DOHH2 (cell line): ENCODE measurements around the gene ZIC4.

Experiments used
- H3F3A ChIP-seq: fragments of 200-600 bp; sonication (generic), shearing (Covaris generic); 2 replicates; pipeline ENCODE4 v1.6.0; 2016; ENCODE audit warnings: antibody characterized with exemption, mild to moderate bottlenecking; ENCODE audit not compliant: control insufficient read depth, insufficient read depth
- H3K27ac ChIP-seq: fragments of 200-600 bp; sonication (generic); 2 replicates; pipeline ENCODE4 v1.5.1; 2014; ENCODE audit warnings: low read depth, mild to moderate bottlenecking, low read length, moderate library complexity
- H3K27me3 ChIP-seq: fragments of 200-600 bp; sonication (generic); 2 replicates; pipeline ENCODE4 v1.6.1; 2014; ENCODE audit warnings: mild to moderate bottlenecking, low read length, mixed read lengths; ENCODE audit not compliant: control insufficient read depth
- H3K36me3 ChIP-seq: fragments of 200-600 bp; sonication (generic); 2 replicates; pipeline ENCODE4 v1.6.1; 2014; ENCODE audit warnings: mild to moderate bottlenecking, low read length, moderate library complexity, mixed read lengths; ENCODE audit not compliant: control insufficient read depth
- H3K4me1 ChIP-seq: fragments of 200-600 bp; sonication (generic); 2 replicates; pipeline ENCODE4 v1.6.1; 2014; ENCODE audit warnings: mild to moderate bottlenecking, low read length, mixed read lengths; ENCODE audit not compliant: control insufficient read depth
- H3K4me2 ChIP-seq: fragments of 200-600 bp; sonication (generic); 2 replicates; pipeline ENCODE4 v1.6.0; 2014; ENCODE audit warnings: mild to moderate bottlenecking, low read length, moderate library complexity
- H3K4me3 ChIP-seq: fragments of 200-600 bp; sonication (generic); 2 replicates; pipeline ENCODE4 v1.5.1; 2014; ENCODE audit warnings: mild to moderate bottlenecking, low read length, mixed read lengths
- H3K79me2 ChIP-seq: fragments of 200-600 bp; sonication (generic); 2 replicates; pipeline ENCODE4 v1.6.1; 2014; ENCODE audit warnings: mild to moderate bottlenecking, low read length, mixed read lengths; ENCODE audit not compliant: control insufficient read depth
- H3K9me2 ChIP-seq: fragments of 200-600 bp; sonication (generic); replicated peaks from 2 replicates; pipeline ENCODE4 v1.6.1; 2014; ENCODE audit warnings: mild to moderate bottlenecking, low read length, mixed read lengths; ENCODE audit not compliant: control insufficient read depth
- H3K9me3 ChIP-seq: fragments of 200-600 bp; sonication (generic); 2 replicates; pipeline ENCODE4 v1.6.1; 2014; ENCODE audit warnings: antibody characterized with exemption, low read length, mixed read lengths; ENCODE audit not compliant: control insufficient read depth, insufficient read depth
- H4K20me1 ChIP-seq: fragments of 200-600 bp; sonication (generic); 2 replicates; pipeline ENCODE4 v1.6.0; 2014; ENCODE audit warnings: low read depth, mild to moderate bottlenecking, antibody characterized with exemption, low read length, moderate library complexity; ENCODE audit not compliant: control insufficient read depth, insufficient read depth
- EZH2phosphoT487 ChIP-seq: fragments of 200-600 bp; sonication (generic); IDR thresholded peaks from 2 replicates; pipeline ENCODE4 v1.6.1; 2017; ENCODE audit warnings: borderline replicate concordance, mild to moderate bottlenecking, antibody characterized with exemption, low read length, moderate library complexity, mixed read lengths
- TF ChIP-seq, protein P1 (sequence below): fragments of 200-600 bp; sonication (generic); IDR thresholded peaks from one replicate; pipeline ENCODE4 v1.5.1; 2014; ENCODE audit warnings: antibody characterized with exemption, mild to moderate bottlenecking, low read depth, low read length; ENCODE audit not compliant: poor library complexity, severe bottlenecking

Gene ZIC4

GRCh38 chr3:147395899-147396711 lies 10.2 kb downstream of the ZIC4 start:
- no peak for TF ChIP-seq EZH2phosphoT487
- TF ChIP-seq, protein P1, sequence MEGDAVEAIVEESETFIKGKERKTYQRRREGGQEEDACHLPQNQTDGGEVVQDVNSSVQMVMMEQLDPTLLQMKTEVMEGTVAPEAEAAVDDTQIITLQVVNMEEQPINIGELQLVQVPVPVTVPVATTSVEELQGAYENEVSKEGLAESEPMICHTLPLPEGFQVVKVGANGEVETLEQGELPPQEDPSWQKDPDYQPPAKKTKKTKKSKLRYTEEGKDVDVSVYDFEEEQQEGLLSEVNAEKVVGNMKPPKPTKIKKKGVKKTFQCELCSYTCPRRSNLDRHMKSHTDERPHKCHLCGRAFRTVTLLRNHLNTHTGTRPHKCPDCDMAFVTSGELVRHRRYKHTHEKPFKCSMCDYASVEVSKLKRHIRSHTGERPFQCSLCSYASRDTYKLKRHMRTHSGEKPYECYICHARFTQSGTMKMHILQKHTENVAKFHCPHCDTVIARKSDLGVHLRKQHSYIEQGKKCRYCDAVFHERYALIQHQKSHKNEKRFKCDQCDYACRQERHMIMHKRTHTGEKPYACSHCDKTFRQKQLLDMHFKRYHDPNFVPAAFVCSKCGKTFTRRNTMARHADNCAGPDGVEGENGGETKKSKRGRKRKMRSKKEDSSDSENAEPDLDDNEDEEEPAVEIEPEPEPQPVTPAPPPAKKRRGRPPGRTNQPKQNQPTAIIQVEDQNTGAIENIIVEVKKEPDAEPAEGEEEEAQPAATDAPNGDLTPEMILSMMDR: no peak
- Histone ChIP-seq H3K4me1 (no peaks in the 10 kb centered on the region), H3K9me3 (peaks cover 11% of the 10 kb centered on the region), H3K27me3 (no peaks in the 10 kb centered on the region), H3K4me3 (no peak overlapping the region), H3K4me2 (no peak overlapping the region), H3F3A (no peaks in the 10 kb centered on the region), H3K27ac (no peak overlapping the region), H4K20me1 (no peaks in the 10 kb centered on the region), H3K36me3 (no peaks in the 10 kb centered on the region), H3K9me2 (no peaks in the 10 kb centered on the region), H3K79me2 (no peaks in the 10 kb centered on the region)

DNA sequence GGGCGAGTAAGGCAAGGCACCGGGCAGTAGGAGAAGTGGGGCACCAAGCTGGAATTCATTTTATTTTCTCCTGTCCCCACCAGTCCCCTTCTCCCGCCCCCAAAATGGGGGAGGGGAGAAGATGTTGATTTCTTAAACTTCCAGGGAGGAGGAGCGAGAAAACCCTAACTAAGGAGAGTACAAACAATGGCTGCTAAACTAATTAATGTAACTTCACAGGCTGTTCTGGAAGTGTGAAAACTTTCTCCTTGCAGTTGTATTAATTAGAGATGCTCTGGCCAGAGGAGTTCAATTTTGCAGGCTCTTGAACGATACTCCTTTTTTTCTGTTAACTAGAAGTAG lies 11.5 kb downstream of the ZIC4 start:
- Histone ChIP-seq H4K20me1 (no peaks in the 10 kb centered on the region), H3K27me3 (no peaks in the 10 kb centered on the region), H3K36me3 (no peaks in the 10 kb centered on the region), H3K27ac (no peak overlapping the region), H3K9me2 (no peaks in the 10 kb centered on the region), H3F3A (no peaks in the 10 kb centered on the region), H3K79me2 (no peaks in the 10 kb centered on the region), H3K4me2 (no peak overlapping the region), H3K4me1 (no peaks in the 10 kb centered on the region), H3K9me3 (peaks cover 11% of the 10 kb centered on the region), H3K4me3 (no peak overlapping the region)
- no peak for TF ChIP-seq EZH2phosphoT487
- TF ChIP-seq, protein P1: no peak

DNA sequence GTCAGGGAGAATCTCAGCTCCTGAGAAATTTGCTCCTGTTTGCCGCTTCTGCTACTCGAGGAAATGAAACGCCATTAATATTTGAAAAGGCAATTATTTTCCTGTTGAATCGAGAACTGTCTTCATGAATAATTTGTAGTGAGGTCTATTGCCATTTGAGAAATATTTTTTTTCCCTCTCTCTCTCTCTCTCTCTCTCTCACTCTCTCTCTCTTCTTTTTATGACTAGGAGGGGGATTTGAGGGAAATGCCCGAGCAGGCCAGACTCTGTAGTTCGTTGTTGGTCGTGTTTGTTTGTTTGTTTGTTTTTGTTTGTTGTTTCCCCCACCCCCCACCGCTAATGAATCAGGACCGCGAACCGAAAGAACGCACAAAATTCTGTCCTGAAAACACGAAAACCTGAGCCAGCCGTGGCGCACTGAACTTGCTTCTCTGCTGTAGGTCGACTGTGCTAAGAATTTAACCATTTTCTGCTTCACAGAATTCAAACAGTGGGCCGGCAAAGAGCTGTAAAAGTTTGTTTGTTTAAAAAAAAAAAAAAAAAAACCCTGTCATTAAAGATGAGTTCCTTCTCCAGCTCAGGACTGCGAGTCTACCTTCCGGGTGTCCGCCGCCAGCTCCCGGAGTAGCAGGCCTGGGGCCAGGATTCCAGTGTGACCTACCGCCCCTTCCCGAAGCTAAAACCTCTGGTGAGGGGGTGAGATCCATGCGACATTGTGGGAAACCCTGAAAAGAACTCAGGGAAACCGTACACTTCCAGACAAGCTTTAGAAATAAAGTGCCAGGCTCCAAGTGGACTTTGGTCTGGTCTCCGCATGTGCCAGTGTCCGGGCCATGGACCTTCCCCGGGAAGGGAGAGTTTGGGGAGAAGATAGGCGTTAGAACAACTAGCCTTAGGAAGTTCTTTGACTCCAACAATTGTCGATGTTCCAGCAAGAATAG lies 12.1 kb downstream of the ZIC4 start:
- Histone ChIP-seq H3K4me3 (no peak overlapping the region), H3K36me3 (no peaks in the 10 kb centered on the region), H3K9me3 (peaks cover 11% of the 10 kb centered on the region), H4K20me1 (no peaks in the 10 kb centered on the region), H3K4me1 (no peaks in the 10 kb centered on the region), H3K4me2 (no peak overlapping the region), H3F3A (no peaks in the 10 kb centered on the region), H3K27me3 (no peaks in the 10 kb centered on the region), H3K27ac (no peak overlapping the region), H3K79me2 (no peaks in the 10 kb centered on the region), H3K9me2 (no peaks in the 10 kb centered on the region)
- no peak for TF ChIP-seq EZH2phosphoT487
- TF ChIP-seq, protein P1: no peak
